HG02610 (cell line): ENCODE results near the gene TBC1D2B.
"Not testable (repeated sequence)": the region's sequence is repeated elsewhere in the genome, so short reads cannot be mapped to it uniquely, and the experiment has no call there.

Experiments used
- ATAC-seq: cut with Tn5 transposase; IDR thresholded peaks from one replicate; pipeline ENCODE4 v1.9.1; 2021; ENCODE audit warnings: mild to moderate bottlenecking, moderate library complexity; ENCODE audit not compliant: unreplicated experiment

The TBC1D2B gene

DNA sequence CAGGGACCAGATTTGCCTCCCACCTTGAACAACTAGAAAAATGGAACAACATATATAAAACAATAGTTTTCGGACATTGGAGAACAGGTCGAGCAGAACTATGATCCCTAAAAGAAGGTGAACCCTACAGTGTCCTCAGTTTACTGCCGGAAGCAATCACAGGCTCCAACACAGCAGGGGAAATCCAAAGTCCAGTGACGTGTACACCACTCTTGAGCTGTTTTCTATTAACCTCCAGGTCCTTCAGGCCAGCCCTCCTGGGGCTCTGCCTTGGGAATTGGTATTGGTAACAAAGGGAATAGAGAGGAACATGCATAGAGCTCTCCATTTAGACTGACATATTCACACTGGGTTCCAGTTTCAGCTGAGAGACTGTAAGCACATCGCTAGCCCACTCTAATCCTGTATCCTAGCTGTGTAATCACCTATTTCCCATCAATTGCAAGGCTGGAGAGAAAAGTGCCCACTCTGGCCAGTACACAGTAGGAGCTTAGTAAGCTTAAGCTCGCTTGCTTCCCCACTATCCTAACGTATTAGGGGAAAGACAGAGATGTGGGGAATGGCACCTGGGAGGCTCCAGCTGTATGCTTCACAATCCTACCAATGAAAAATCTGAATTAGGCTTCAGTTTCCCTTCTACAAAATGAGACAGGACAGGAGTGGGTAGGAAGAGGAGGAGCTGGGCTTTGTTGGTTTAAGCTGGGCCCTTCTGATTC lies 118.6 kb downstream of the TBC1D2B start:
- not testable (repeated sequence) for ATAC-seq

DNA sequence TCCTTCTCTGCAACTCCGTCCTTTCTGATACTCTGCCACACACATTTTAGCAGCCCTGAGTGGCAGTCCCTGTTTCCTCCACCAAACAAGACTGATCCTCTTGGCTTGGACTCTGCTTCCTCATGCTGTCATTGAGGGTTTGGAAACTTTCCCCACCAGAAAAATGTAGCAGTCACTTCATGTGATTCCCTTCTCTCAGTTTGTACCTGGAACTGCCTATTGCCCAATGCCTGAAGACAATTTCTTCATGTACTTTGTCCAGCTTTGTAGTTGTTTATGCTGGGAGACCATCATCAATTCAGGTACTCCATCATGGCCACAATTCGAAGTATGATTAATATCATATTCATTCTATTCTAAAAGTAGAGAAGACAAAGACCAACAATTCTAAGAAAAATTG lies 119.5 kb downstream of the TBC1D2B start:
- not testable (repeated sequence) for ATAC-seq

DNA sequence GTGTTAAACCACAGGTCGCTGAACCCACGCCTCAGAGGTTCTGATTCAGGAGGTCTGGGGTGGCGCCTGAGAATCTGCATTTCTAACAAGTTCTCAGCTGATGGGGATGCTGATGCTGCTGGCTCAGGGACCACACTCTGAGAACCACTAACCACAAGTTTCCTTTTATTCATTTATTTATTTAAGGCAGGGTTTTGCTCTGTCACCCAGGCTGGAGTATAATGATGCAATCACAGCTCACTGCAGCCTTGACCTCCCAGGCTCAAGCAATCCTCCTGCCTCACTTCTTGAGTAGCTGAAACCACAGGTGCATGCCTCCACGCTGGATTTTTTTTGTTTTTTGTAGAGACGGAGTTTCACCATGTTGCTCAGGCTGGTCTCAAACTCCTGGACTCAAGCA lies 123.6 kb downstream of the TBC1D2B start:
- ATAC-seq = not testable (repeated sequence)

DNA sequence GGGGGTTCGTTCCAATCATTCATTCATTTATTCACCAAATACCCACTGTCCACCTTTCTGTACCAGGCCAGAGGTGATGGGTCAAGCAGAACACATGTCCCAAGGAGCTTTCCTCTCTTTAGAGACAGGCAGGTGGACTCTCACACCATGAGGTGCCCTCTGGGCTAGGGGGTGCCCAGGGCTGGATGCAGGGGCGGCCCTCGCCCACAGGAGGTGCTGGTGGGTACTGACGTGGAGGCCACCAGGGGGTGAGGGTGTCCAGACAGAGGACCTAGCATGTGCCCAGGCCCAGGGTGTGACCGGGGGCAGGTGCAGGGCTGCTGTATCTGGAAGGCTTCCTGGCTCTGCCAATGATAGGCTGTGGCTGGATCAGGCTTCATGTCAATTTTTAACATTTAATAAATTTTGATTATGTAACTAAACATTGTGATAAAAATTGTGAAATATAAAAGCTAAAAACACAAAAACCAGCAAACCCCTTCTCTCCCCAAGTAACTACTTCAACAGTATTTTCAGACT lies 124.5 kb downstream of the TBC1D2B start:
- ATAC-seq = not testable (repeated sequence)

DNA sequence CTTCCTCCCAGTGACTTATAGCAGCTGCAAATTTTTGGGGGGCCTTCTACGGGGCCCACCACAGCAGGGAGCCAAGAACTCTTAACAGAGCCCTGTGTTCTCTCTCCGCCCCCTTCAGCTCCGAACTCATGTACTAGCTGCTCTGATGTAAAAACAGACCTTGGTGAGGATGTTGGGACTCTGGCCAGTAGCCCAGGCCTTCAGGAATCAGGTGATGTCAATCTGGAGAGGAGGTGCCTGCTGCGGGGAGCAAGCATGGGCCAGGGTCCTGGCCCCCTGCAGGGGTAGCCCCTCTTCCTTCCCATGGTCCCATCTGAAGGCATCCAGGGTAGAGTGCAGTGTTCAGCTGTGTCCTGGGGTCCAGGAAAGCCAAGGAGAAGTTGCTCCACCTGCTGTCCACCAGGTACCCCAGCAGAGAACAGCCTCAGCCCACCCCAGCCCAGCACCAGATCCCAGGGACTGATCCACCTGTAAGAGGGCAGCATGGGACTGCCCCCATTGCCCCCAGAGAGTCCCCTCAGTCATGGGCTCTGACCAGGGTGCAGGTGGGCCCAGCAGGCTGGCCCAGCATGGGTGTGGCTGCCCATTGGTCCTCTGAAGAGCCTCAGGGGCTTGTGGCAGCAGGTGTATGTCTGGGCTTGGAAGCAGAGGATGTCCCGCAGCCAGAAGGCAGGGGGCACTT lies 126.3 kb downstream of the TBC1D2B start:
- not testable (repeated sequence) for ATAC-seq

DNA sequence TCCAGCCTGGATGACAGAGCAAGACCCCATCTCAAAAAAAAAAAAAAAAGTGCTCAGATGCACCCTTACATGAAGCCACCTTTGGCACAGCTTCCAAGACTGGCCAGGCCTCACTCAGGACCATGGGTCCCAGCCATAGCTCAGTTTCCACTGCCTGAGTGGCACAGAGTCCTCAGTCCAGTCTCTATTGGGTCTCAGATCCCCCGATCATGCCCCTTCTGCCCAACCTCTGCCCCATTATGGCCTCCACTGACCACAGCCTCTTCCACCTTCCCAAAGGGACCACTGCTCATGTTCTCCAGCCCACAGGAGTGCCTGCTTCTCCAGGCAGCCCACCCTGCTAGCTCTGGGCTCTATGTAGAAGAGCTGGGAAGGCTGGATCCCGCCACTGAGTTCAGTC lies 127.0 kb downstream of the TBC1D2B start:
- not testable (repeated sequence) for ATAC-seq

DNA sequence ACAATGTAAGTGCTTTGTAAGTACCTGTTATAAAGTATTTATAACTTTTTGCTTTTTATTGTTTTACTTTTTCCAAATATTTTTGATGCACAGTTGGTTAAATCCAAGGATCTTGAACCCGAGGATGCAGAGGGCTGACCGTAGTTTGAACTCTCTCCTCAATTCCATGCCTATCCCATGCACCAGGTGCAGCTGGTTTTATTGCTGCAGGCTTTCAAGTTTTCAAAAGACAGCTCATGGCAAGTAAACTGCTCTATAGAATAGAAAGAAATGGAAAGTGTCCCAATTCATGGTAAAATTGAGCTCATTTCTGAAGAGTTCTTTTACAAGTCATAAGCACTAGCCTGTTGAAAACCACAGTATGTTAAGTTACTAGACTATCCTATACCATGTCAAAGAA lies 131.9 kb downstream of the TBC1D2B start:
- ATAC-seq = no peak
